Measurements from ENCODE around the gene EIF2D.

DNA sequence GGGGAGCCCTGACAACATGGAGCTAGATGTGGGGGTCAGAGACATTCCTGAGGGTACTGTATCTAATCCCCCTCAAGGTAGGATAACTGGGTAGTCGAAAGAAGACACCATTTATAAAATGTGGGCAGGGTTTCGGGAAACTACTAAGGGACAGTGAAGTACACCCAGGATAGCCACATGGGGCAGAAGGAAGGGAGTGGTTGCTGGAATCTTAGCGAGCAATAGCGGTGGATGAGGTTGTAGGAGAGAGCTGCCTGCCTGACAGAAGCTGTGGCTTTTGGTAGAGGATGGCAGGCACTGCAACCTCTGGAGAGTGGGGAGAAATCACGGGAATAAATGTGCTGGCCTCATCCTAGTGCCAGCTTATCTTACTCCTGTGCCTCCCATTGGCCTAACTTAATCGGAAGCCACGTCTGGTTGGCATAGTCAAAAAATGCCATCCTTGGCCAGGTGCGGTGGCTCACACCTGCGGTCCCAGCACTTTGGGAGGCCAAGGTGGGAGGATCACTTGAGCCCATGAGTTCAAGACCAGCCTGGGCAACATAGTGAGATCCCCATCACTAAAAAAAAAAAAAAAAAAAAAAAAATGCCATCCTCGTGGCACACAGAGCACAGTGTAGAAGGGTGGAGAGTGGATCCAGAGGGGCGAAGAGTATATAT is 49.0 kb upstream of the EIF2D start:
- TF ChIP-seq TCF12 (IDR thresholded peaks at IDR 0.05; ENCODE audit: low read depth) = no peak
- no peak for TF ChIP-seq EGR1 (IDR thresholded peaks at IDR 0.05)
- TF ChIP-seq TAF1 (IDR thresholded peaks at IDR 0.05; ENCODE audit: low read depth) = no peak
